Measurements from ENCODE around the gene TRPC6. TPM values are rescaled to one million over a fixed set of nuclear protein-coding genes. Genes with fewer than 3 reads are reported as not detected.

TRPC6 gene
- total RNA-seq, 1 donor from 2014 or later = 5.6 TPM

DNA sequence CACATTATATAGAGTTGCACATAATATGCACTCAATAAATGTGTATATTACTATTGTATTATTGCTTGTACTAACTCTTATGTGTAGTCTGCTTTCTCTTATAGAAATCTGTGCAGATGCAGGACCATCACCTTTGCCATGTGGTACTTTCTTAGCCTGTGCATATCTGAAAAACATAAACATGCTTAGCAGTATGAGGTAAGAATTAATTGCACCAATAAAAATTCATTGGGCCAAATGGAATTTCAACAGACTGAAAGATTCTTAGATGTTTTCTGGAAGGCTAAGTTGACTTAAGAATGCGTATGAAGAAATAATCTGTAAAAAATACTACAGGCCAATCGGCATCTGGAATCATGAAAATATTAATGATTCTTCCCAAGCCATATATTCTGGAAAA is 55.3 kb downstream of the TRPC6 start:
- no peak for DNase-seq (ENCODE audit: extremely low spot score in 2 of 2)
- no peaks in the 10 kb centered on the region for H3K9me3 ChIP-seq
- H3K4me3 ChIP-seq = no peak overlapping the region
- H3K27me3 ChIP-seq = no peaks in the 10 kb centered on the region
- intact Hi-C loops (cut with DNase I) = no loop called here
- no peaks in the 10 kb centered on the region for H3K36me3 ChIP-seq
- no peak for TF ChIP-seq POLR2AphosphoS5 (IDR thresholded peaks at IDR 0.05; ENCODE audit: insufficient read depth in 1 of 2, low read depth in 1 of 2)
- TF ChIP-seq, protein P1, sequence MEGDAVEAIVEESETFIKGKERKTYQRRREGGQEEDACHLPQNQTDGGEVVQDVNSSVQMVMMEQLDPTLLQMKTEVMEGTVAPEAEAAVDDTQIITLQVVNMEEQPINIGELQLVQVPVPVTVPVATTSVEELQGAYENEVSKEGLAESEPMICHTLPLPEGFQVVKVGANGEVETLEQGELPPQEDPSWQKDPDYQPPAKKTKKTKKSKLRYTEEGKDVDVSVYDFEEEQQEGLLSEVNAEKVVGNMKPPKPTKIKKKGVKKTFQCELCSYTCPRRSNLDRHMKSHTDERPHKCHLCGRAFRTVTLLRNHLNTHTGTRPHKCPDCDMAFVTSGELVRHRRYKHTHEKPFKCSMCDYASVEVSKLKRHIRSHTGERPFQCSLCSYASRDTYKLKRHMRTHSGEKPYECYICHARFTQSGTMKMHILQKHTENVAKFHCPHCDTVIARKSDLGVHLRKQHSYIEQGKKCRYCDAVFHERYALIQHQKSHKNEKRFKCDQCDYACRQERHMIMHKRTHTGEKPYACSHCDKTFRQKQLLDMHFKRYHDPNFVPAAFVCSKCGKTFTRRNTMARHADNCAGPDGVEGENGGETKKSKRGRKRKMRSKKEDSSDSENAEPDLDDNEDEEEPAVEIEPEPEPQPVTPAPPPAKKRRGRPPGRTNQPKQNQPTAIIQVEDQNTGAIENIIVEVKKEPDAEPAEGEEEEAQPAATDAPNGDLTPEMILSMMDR (IDR thresholded peaks at IDR 0.05) = no peak
- no peak for TF ChIP-seq POLR2A (IDR thresholded peaks at IDR 0.05)
- no peak overlapping the region for H3K27ac ChIP-seq
- peaks cover 9% of the 10 kb centered on the region for H3K4me1 ChIP-seq

DNA sequence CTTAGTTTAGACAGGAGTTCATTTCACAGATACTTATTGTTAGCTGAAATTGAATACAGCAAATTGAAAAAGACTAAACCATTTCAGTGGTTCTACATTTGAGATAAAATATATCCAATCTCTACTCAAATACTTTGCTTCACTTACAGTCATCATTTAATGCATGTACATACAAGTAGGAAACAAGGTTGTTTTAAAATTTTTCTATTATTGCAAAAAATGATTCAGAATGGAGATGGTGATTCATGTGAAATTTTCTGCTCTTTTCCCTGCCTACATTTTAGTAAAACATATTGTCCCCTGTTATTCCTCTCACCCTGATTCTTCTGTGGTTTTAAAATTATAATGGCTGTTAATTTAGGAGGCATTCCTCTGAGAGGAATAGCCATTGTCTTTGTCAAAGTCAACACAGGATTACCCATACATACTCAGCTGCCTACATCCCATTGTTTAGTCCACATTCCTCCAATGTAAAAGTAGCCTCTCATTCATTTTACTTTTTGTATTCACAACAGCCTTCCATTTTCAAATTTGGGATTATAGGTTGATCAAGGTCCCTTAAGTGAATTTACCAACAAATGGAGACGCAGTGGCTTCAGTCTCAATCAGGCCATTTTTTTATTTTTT is 60.1 kb downstream of the TRPC6 start:
- H3K36me3 ChIP-seq = no peaks in the 10 kb centered on the region
- TF ChIP-seq POLR2AphosphoS5 (IDR thresholded peaks at IDR 0.05; ENCODE audit: insufficient read depth in 1 of 2, low read depth in 1 of 2) = no peak
- TF ChIP-seq, protein P1 (IDR thresholded peaks at IDR 0.05) = no peak
- TF ChIP-seq POLR2A (IDR thresholded peaks at IDR 0.05) = no peak
- intact Hi-C loops (cut with DNase I) = no loop called here

DNA sequence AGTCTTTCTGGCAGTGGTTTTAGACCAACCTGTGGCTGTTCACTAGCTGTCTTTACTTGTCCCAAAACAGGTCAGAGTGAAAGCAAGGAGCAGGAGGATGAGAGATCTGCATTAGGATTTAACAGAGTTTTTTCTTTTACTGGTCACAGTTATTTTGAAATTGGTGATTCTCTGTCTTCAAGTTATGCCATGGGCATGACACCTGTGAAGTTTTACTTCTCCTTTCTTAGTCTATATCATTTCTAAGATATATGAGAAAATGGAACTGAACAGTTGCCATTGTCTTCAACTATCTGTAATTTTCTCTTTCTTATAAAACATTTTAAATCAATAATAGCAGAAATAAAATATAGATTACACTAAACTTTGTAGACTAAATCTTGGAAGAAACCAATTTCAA is 60.6 kb downstream of the TRPC6 start:
- DNase-seq (ENCODE audit: extremely low spot score in 2 of 2) = no peak
- intact Hi-C loops (cut with DNase I) = no loop called here
- Histone ChIP-seq H3K27me3 (no peaks in the 10 kb centered on the region), H3K4me1 (no peaks in the 10 kb centered on the region), H3K27ac (no peak overlapping the region), H3K9me3 (no peaks in the 10 kb centered on the region), H3K36me3 (no peaks in the 10 kb centered on the region), H3K4me3 (no peak overlapping the region)
- TF ChIP-seq POLR2AphosphoS5 (IDR thresholded peaks at IDR 0.05; ENCODE audit: insufficient read depth in 1 of 2, low read depth in 1 of 2) (no peak), POLR2A (IDR thresholded peaks at IDR 0.05) (no peak)
- TF ChIP-seq, protein P1 (IDR thresholded peaks at IDR 0.05) = no peak

More for the DNA sequence above, 60.1 kb downstream of the TRPC6 start:
- H3K4me3 ChIP-seq = no peak overlapping the region
- H3K4me1 ChIP-seq = no peaks in the 10 kb centered on the region
- H3K9me3 ChIP-seq = no peaks in the 10 kb centered on the region
- no peak for DNase-seq (ENCODE audit: extremely low spot score in 2 of 2)
- H3K27ac ChIP-seq = no peak overlapping the region
- no peaks in the 10 kb centered on the region for H3K27me3 ChIP-seq

DNA sequence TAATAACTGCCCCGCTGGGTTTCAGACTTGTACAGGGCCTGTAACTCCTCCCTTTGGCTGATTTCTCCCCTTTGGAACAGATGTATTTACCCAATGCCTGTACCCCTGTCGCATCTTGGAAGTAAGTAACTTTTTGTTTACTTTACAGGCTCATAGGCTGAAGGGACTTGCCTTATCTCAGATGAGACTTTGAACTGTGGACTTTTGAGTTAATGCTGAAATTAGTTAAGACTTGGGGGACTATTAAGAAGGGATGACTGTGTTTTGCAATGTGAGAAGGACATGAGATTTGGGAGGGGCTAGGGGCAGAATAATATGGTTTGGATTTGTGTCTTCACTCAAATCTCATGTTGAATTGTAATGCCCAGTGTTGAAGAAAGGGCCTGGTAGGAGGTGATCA is 62.0 kb downstream of the TRPC6 start:
- H3K27ac ChIP-seq = no peak overlapping the region
- no peaks in the 10 kb centered on the region for H3K36me3 ChIP-seq
- intact Hi-C loops (cut with DNase I) = no loop called here
- no peaks in the 10 kb centered on the region for H3K4me1 ChIP-seq
- H3K9me3 ChIP-seq = no peaks in the 10 kb centered on the region
- no peak overlapping the region for H3K4me3 ChIP-seq
- H3K27me3 ChIP-seq = no peaks in the 10 kb centered on the region
- no peak for TF ChIP-seq POLR2AphosphoS5 (IDR thresholded peaks at IDR 0.05; ENCODE audit: insufficient read depth in 1 of 2, low read depth in 1 of 2)
- TF ChIP-seq, protein P1 (IDR thresholded peaks at IDR 0.05) = no peak
- no peak for TF ChIP-seq POLR2A (IDR thresholded peaks at IDR 0.05)
- DNase-seq (ENCODE audit: extremely low spot score in 2 of 2) = no peak

DNA sequence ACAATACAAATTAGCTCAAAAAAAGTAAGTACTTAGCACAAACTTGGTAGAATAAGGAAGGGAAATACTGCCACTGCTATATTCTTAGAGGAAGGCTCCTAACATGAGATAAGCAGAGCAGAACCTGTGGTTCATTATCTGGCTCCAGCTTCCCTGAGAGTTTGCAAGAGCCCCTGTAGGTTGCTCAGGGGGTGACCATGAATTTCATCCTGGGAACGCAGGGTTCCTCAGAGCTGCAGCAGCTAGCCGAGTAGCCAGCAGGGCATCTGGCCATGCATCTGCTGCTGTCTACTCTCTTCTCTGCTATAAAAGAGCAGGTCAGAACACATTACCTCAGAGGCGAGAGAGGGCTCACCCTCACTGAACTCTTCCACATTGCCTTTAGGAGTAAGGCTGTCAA is 67.3 kb downstream of the TRPC6 start:
- Histone ChIP-seq H3K27me3 (no peaks in the 10 kb centered on the region), H3K9me3 (no peaks in the 10 kb centered on the region), H3K36me3 (no peaks in the 10 kb centered on the region), H3K27ac (no peak overlapping the region), H3K4me1 (no peaks in the 10 kb centered on the region), H3K4me3 (no peak overlapping the region)
- no peak for DNase-seq (ENCODE audit: extremely low spot score in 2 of 2)
- intact Hi-C loops (cut with DNase I) = no loop called here
- no peak for TF ChIP-seq POLR2A (IDR thresholded peaks at IDR 0.05)
- no peak for TF ChIP-seq POLR2AphosphoS5 (IDR thresholded peaks at IDR 0.05; ENCODE audit: insufficient read depth in 1 of 2, low read depth in 1 of 2)
- TF ChIP-seq, protein P1 (IDR thresholded peaks at IDR 0.05) = no peak

All from vagina (tissue), 2 donors.